Activated CD4-positive, alpha-beta T cell treated with anti-CD3 and anti-CD28 coated beads for 48 hours (primary cell): ENCODE measurements around the gene CTCF.

Source experiments
- DNase-seq: peaks from one replicate; pipeline ENCODE4 v3.0.0-alpha.2; 2020

CTCF gene

GRCh38 chr16:67667453-67667816, 105.1 kb downstream of the CTCF start:
- no peak for DNase-seq

- DNase-seq, result peak; percentile 91
Observed at GRCh38 chr16:67667817-67668494, 105.6 kb downstream of the CTCF start.

- DNase-seq, result peak; percentile 58
Observed at GRCh38 chr16:67668495-67669157, 106.3 kb downstream of the CTCF start.

GRCh38 chr16:67669499-67670101, 107.3 kb downstream of the CTCF start:
- no peak for DNase-seq

GRCh38 chr16:67672306-67672705, 110.0 kb downstream of the CTCF start:
- DNase-seq, result no peak

GRCh38 chr16:67672739-67673662, 110.7 kb downstream of the CTCF start:
- DNase-seq, result peak; percentile 71

- no peak for DNase-seq
Observed at GRCh38 chr16:67673712-67674580, 111.6 kb downstream of the CTCF start.

GRCh38 chr16:67674851-67675578, 112.7 kb downstream of the CTCF start:
- DNase-seq, result no peak

- DNase-seq, result no peak
Observed at GRCh38 chr16:67675579-67675935, 113.2 kb downstream of the CTCF start.

GRCh38 chr16:67675999-67676398, 113.7 kb downstream of the CTCF start:
- DNase-seq, result no peak

GRCh38 chr16:67676516-67676915, 114.2 kb downstream of the CTCF start:
- DNase-seq, result no peak

GRCh38 chr16:67676939-67677338, 114.6 kb downstream of the CTCF start:
- no peak for DNase-seq

- DNase-seq, result no peak
Observed at GRCh38 chr16:67677712-67678111, 115.4 kb downstream of the CTCF start.

- no peak for DNase-seq
Observed at GRCh38 chr16:67678354-67679023, 116.2 kb downstream of the CTCF start.

- no peak for DNase-seq
Observed at GRCh38 chr16:67679935-67680897, 117.9 kb downstream of the CTCF start.

- DNase-seq, result no peak
Observed at GRCh38 chr16:67683767-67684166, 121.4 kb downstream of the CTCF start.

GRCh38 chr16:67685388-67686112, 123.2 kb downstream of the CTCF start:
- DNase-seq, result no peak
